Ramos (cell line): Measurements from ENCODE around the gene POLA2.

Experiments used
- in situ Hi-C: fragments of 300-500 bp; cut with MboI; formaldehyde crosslinking; loops from one replicate; pipeline ENCODE4 v1.14.3; 2022; ENCODE audit warnings: low sequenced_read_pairs; ENCODE audit not compliant: unreplicated experiment

Gene POLA2

DNA sequence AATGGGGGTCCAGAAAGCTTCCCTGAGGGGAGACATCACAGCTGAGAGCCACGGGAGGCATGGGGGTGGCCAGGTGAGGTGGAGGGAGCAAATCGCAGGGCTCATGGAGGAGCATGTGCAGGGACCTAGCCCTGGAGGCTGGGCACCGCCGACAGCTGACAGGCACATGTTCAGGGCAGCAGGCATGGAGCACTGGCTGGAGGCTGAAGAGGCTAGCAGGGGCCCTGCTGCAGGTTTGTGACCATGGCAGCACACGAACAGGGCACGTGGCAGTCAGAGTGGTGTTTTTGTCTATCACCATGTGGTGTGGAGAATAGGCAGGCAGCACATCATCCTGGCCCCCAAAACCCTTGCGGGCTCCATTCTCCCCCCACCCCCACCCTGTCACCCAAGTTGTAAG, 42.9 kb downstream of the POLA2 start:
- in situ Hi-C loops, result no loop called here

- in situ Hi-C loops, result no loop called here
Observed at GRCh38 chr11:65305501-65306268, 43.9 kb downstream of the POLA2 start.

DNA sequence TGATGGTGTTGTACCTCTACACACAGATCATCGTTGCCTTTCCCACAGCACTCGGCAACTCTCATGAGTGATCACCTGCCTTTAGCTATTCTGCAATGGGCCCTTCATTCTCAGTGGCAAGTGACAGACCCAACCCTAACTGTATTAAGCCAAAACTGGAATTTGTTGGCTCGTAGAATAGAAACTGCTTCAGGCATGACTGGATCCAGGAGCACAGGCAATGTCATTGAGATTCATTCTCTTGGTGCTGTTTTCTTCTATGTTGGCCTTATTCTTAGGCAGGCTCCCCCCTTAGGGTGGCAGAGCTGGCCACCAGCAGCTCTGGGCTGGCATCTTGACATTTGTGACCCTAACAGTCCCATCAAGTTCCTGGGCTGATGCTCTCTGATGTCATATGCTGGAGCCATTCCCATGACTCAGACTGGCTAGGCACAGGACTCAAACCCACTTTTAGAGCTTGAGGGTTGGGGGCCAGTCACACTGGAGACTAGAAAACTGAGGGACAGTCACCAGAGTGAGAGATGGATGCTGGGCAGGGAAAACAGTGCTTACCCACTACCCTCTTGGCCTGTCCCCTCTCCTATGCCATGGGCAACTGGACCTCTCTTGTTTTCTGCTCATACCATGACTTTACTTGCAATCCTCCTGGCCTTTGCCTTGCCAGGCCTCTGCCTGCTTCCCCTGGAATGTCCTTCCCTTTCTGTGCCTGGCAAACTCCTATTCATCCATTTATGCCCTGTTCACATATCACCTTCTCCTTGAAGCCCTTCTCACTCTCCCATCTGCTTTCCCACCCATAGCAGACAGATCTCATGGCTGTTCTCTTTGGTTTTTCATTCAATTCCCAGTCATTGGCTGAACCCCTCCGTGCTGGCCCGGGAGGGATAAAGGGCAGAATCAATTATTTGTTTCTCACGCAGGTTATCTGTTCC, 45.8 kb downstream of the POLA2 start:
- in situ Hi-C loops, result no loop called here

DNA sequence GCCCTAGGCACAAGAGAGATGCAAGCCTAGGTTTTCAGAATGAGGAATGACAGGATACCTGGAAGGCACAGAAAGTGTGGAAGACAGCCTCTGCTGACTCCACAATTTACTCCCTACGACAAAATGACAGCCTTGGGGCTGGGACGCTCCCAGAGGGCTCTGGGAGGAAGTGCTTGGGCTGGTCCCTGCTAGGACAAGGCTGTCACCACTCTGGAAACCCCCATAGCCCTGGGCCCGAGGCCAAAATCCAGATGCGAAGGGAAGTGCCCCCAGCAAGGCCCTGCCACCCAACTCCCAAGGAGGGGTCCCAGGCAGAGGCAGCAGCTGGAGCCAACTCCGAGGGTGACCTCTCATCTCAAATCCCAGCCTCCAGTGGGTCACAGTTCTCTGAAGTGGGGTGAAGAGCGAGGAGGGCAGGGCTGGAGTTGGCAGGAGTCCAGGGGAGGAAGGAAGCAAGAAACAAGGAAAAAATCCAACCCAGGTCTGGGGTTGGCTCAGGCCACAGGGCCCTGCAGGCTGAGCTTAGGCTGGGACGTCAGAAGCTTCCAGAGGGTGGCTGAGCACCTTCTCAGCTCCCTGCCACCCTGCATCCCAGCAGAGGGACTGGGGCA, 46.6 kb downstream of the POLA2 start:
- in situ Hi-C loops, result no loop called here

GRCh38 chr11:65309006-65309405, 47.2 kb downstream of the POLA2 start:
- in situ Hi-C loops, result no loop called here

DNA sequence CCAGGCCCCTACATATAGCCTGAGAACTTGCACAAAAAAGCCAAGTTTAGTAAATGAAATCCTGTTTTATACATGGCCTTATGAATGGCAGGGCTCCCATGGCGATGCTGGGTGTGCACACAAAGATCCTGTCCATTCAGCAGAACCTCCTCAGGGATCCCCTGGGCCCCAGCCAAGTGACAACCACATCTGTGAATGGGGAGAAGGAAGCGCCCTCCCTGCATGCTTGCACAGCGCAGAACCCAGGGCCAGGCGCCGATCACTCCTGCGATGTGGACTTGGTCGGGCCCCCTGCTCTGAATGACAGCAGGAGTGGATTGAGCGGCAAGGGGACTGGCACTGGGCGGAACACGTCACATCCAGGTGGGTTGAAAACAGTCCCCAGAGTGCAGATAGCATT, 48.5 kb downstream of the POLA2 start:
- in situ Hi-C loops, result no loop called here

DNA sequence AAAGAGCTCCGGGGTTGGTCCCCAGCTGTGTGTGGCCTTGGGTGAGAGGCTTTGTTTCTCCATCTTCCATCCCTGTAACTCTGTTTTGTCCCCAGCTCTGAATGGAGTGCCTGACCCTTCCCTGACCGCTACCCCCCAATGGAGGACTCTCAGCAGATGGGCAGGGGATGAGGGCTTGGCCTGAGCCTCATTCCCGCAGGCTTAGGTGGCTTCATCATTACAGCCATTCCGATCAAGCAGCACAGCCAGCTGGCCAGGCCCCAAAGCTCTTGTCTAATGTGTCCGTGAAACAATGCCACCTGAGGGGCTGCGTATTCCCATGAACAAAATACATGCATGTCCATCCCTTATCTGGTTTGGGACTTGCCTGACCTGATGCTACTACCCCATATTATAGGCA, 49.0 kb downstream of the POLA2 start:
- in situ Hi-C loops, result no loop called here

- in situ Hi-C loops, result no loop called here
Observed at GRCh38 chr11:65311170-65311678, 49.5 kb downstream of the POLA2 start.

DNA sequence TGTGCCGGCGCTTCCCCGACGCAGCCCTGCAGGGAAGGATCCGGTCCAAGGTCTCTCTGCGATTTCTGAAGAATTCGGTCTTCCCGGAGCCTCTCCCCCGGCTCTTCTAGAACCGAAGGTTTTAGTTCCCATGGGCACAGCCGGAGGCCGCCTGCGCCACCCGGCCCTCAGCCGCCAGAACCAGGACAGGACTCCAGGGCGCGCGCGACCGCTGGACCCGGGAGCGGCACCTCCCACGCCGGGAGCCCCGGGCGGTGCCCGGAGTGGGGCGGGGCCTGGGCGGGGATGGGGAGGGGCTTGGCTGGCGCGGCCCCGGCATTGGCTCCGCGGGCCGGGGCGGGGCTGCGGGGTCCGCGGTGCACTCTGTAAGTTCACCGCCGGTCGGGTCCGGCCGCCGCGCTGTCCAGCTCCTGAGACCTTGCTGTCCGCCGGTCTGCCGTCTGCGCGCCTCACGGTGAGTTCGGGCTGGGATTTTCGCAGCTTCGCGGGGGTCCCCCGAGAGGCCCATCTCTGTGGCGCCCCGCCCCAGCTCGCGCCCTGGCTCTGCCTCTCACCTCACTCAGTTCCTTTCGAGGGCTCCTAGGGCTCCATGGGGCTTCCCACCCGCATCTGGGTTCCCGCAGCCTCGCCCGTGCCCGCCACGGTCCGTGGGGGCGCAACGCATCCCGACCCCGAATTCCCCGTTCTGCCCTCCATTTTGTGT, 52.9 kb downstream of the POLA2 start, which contains the start of gene CDC42EP2:
CDC42EP2 (plus strand) TSS at position 366 of the 703 bp plus-strand sequence. CDS start 6,033 bp downstream, outside the sequence.
- in situ Hi-C loops, result no loop called here

DNA sequence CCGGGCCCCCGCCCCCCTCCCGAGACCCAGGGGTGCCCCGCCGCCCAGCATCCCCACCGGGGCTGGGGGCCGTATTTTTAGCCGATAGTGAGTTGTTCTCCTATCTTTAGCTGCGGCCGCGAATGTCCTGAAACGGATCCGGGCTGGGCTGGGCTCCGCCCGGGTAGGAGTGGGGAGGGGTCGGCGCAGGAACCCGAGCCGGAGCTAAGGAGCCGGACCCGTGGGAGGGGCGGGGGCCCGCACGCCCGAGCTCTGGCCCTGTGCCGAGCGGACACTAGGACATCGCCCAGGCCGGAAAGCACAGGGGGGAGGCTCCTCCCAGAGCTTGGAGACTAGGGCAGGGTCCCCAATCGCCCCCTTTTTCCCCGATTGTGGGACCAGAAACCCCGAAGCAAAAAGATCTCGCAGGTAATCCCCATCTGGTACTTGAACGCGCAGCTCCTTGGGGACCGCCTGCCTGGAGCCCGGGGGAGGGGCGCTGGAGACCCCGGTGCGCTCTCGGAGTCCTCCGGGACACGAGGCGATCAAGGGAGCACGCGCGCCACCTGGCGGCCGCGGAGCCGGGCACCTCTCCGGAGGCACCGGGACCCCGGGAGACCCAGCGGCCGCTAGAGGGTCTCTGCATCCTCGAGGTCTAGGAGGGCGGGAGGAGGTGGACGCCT, 53.6 kb downstream of the POLA2 start:
- in situ Hi-C loops, result no loop called here

DNA sequence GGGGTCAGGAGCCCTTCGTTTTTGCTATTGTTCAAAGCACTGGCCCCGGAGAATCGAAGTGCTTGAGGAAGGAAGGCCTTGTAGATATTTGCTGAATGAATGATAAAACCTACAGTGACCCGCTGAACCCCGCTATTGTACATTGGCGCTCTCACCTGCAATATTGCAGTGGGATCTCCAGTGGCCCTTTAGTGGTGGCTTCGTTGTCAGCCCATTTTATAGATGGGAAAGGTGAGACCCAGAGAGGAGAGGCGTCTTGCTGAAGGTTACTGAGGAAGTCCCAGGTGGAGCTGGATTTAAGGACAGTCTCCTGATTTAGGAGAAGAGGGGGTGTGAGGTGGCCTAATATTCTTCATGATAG, 54.1 kb downstream of the POLA2 start:
- in situ Hi-C loops, result no loop called here

DNA sequence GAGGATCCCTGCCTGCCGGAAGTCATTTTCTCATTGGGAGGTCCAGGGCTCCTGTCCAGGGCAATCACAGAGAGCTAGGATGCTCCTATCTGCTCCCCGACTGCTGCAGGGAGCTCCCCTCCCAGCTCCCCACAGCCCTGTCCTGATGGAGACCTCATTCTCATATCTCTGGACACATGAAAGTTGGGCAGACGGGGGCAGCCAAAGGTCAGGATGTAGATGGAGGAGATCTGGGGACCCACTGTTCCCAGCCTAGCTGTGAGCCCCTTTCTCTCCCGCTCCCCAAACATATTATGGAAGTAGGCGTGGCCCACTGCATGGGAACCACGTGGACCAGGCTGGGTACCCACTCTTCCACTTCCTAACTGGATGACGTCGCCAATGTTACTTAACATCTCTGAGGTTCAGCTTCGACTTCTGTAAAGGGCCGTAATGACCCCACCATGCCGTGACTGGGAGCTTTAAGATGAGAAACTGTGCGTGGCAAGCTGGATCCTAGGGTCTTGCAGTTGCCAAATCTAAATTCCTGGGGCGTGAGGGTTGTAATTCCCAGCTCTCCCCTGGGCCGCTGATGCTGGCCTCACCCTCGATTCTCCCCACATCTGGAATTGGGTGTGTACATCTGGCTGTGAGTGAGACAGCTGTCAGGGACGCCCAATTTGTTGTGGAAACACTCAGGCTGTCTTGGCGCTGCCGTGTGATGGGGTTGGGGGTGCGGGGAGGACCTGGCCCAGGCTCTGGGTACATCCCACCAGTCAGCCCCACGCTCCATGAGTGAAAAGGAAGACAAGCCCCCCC, 54.7 kb downstream of the POLA2 start:
- in situ Hi-C loops, result no loop called here

- in situ Hi-C loops, result no loop called here
Observed at GRCh38 chr11:65317025-65317786, 55.4 kb downstream of the POLA2 start.

DNA sequence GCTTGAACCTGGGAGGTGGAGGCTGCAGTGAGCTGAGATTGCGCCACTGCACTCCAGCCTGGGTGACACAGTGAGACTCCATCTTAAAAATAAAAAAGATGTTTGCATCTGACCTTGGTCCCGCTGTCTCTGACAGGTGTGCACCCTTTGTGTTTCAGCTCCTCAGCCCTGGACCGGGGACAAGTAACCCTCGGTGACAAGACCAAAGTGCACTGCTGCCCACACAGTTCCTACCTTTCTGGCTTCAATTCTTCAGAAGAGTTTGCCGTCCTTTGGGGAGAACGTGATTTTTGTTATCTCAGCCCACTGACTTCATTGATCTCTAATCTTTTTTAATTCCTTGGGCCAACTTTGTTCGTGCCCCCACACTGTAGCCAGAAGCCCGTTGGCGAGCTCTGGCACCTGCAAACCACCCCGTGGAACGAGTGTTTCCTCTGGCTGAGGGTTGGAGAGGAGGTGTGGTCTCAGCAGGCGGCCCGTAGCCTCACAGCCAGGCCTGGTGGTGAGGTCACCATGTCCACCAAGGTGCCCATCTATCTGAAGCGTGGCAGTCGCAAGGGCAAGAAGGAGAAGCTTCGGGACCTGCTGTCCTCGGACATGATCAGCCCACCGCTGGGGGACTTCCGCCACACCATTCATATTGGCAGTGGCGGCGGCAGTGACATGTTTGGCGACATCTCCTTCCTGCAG, 58.8 kb downstream of the POLA2 start:
- in situ Hi-C loops, result no loop called here

DNA sequence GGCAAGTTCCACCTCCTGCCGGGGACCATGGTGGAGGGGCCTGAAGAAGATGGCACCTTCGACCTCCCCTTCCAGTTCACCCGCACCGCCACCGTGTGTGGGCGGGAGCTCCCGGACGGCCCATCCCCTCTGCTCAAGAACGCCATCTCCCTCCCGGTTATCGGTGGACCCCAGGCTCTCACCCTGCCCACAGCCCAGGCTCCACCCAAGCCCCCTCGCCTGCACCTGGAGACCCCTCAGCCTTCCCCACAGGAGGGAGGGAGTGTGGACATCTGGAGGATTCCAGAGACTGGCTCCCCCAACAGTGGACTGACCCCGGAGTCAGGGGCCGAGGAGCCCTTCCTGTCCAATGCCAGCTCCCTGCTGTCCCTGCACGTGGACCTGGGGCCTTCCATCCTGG, 59.3 kb downstream of the POLA2 start:
- in situ Hi-C loops, result no loop called here

DNA sequence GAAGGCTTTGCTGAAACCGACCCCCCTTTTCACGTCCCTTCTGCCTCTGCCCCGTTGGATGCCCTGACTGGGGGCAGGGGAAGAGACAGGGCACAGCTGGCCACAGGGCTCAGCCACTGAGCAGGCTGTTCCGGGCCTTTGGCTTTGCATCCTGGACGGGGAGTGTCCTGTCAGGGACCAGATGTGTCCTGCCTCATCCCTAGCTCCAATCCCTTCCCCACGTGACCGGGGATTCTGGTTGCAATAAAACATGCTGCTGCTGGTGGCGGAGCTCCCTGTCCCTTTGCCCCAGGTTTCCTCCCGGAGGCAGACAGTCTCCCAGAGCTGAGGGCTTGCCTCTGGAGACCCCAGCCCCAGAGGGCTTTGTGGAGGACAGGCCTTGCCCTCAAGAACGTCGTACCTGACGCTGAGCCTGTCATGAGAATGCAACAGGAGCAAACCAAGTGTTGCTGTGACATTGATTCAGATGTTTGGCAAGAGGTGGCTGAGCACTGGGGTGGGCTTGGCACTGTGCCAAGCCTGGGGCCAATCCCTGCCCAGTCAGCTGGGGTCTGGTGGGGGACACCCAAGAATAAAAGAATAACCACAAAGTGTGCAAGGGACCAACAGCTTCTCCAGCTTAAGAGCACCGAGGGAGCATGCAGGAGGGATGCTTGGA, 60.2 kb downstream of the POLA2 start:
- in situ Hi-C loops, result no loop called here

GRCh38 chr11:65323813-65324212, 62.1 kb downstream of the POLA2 start:
- in situ Hi-C loops, result no loop called here
